Brain microvascular endothelial cell (primary cell): ENCODE measurements around the gene HS3ST3B1.

Experiments used
- DNase-seq: peaks from one replicate; pipeline ENCODE4 v3.0.0-alpha.2; 2020
- H3K27ac ChIP-seq: fragments of 250-450 bp; sonication (Bioruptor Pico); 2 replicates; pipeline ENCODE4 v1.5.1; 2020; ENCODE audit warnings: mild to moderate bottlenecking, moderate library complexity
- H3K27me3 ChIP-seq: fragments of 250-450 bp; sonication (Bioruptor Pico); replicated peaks from 2 replicates; pipeline ENCODE4 v1.5.1; 2020; ENCODE audit warnings: mild to moderate bottlenecking
- H3K36me3 ChIP-seq: fragments of 250-450 bp; sonication (Bioruptor Pico); replicated peaks from 2 replicates; pipeline ENCODE4 v1.5.1; 2020; ENCODE audit warnings: mild to moderate bottlenecking
- H3K4me3 ChIP-seq: 2 replicates; pipeline ENCODE4 v1.5.1; 2011; ENCODE audit warnings: low read depth, mild to moderate bottlenecking, control low read depth, low read length, moderate library complexity
- in situ Hi-C: cut with HindIII; loops from 2 replicates; pipeline ENCODE4 v1.10.0; 2017; ENCODE audit warnings: low sequenced_read_pairs, low pct_ligation_motif_present
- TF ChIP-seq, protein P1 (sequence below): IDR thresholded peaks from 2 replicates; pipeline ENCODE4 v1.5.1; 2011; ENCODE audit warnings: low read depth, mild to moderate bottlenecking, moderate library complexity, low read length, control low read depth, inconsistent platforms; ENCODE audit errors: missing control alignments

The HS3ST3B1 gene

DNA sequence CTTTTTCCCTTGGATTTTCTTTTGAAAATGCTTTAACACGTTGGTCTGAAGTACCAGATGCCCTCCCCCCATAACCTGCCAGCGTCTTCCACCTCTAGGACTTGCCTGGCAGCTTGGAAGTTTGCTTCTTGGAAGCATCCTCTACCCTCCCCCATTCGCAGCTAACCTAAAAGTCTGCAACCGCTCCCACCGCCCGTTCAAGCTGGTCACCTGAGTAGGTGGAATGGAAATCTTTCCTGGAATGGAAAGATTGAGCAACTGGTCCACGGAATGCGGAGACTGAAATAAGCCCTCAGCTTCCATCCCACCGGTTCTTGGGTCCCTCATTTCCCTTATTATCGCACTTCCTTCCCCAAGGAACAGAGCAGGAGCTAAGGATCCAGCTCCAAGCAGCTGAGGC is 31.4 kb downstream of the HS3ST3B1 start:
- TF ChIP-seq, protein P1, sequence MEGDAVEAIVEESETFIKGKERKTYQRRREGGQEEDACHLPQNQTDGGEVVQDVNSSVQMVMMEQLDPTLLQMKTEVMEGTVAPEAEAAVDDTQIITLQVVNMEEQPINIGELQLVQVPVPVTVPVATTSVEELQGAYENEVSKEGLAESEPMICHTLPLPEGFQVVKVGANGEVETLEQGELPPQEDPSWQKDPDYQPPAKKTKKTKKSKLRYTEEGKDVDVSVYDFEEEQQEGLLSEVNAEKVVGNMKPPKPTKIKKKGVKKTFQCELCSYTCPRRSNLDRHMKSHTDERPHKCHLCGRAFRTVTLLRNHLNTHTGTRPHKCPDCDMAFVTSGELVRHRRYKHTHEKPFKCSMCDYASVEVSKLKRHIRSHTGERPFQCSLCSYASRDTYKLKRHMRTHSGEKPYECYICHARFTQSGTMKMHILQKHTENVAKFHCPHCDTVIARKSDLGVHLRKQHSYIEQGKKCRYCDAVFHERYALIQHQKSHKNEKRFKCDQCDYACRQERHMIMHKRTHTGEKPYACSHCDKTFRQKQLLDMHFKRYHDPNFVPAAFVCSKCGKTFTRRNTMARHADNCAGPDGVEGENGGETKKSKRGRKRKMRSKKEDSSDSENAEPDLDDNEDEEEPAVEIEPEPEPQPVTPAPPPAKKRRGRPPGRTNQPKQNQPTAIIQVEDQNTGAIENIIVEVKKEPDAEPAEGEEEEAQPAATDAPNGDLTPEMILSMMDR, result no peak
- DNase-seq, result no peak
- in situ Hi-C loops, result no loop called here
- no peaks in the 10 kb centered on the region for H3K27me3 ChIP-seq
- H3K27ac ChIP-seq, result no peak overlapping the region
- no peak overlapping the region for H3K4me3 ChIP-seq
- H3K36me3 ChIP-seq, result no peaks in the 10 kb centered on the region

- in situ Hi-C loops, result no loop called here
Observed at GRCh38 chr17:14333506-14333905, 32.6 kb downstream of the HS3ST3B1 start.

DNA sequence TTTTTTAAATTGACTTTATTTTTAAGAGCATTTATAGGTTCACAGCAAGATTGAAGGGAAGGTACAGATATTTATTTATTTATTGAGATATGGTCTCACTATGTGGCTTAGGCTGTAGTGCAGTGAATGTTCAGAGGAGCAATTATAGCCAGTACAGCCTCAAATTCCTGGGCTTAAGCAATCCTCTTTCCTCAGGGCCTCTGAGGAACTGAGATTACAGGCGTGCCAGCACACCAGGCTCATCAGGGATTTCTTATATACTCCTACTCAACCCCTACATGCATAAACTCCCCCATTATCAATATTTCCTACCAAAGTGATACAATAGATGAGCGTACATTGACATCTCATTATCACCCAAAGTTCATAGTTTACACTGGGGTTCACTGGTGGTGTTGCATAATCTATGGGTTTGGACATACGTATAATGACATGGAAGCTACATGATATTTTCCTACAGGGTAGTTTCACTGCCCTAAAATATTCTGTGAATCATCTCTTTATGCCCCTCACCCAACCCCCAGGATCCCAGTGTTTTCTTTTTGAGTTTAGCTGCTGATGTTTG is 33.5 kb downstream of the HS3ST3B1 start:
- Histone ChIP-seq H3K27ac (no peak overlapping the region), H3K27me3 (no peaks in the 10 kb centered on the region), H3K4me3 (no peak overlapping the region), H3K36me3 (no peaks in the 10 kb centered on the region)
- in situ Hi-C loops, result no loop called here
- TF ChIP-seq, protein P1, result no peak
- no peak for DNase-seq

More at GRCh38 chr17:14333506-14333905, 32.6 kb downstream of the HS3ST3B1 start:
- no peaks in the 10 kb centered on the region for H3K27me3 ChIP-seq
- no peaks in the 10 kb centered on the region for H3K36me3 ChIP-seq
- TF ChIP-seq, protein P1, result no peak
- no peak overlapping the region for H3K27ac ChIP-seq
- no peak overlapping the region for H3K4me3 ChIP-seq
- DNase-seq, result no peak

- no peak for DNase-seq
- H3K36me3 ChIP-seq, result no peaks in the 10 kb centered on the region
- H3K27me3 ChIP-seq, result no peaks in the 10 kb centered on the region
- no peak overlapping the region for H3K27ac ChIP-seq
- H3K4me3 ChIP-seq, result no peak overlapping the region
- TF ChIP-seq, protein P1, result no peak
- in situ Hi-C loops, result no loop called here
Observed at GRCh38 chr17:14334919-14335318, 34.0 kb downstream of the HS3ST3B1 start.

DNA sequence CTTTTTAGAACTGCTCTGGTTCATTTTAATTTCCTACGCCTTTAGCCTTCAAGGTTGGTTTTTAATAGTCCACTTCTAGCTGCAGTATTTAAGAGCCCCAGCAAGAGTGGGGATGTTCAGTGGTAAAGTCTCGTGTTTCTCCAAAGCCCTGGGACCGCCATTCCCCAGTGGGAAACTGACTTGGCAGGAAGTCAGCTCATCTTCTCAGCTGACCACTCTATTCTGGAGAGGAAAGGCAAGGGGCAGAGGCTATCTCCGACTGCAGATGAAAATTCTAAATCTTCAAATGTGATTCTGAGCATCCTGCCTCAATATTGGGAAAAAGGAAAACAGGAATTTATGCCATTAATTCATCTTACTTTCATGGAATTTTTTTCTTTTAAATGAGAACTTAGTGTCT is 35.5 kb downstream of the HS3ST3B1 start:
- in situ Hi-C loops, result no loop called here
- Histone ChIP-seq H3K27ac (no peak overlapping the region), H3K36me3 (no peaks in the 10 kb centered on the region), H3K4me3 (no peak overlapping the region), H3K27me3 (no peaks in the 10 kb centered on the region)
- no peak for DNase-seq
- TF ChIP-seq, protein P1, result no peak

DNA sequence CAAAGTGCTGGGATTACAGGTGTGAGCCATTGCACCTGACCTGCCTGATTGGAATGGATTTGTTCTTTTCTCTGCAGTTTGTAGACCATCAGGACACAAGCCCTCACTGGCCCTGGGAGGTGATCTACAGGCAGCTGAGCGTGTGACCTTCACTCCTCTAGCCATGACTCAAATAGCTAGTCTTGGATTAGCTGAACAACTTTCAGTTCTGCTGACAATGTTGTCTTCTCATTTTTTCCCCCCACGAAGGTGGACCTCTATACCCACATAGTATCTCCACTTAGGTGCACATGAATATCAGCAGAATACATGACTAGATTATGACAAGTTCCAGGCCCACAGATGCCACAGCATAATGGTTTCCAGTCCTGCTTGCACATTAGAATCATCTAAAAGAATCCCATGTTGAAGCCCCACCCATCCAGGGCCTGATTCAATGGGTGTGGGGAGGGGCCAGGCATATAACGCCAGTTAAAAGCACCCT is 36.8 kb downstream of the HS3ST3B1 start:
- TF ChIP-seq, protein P1, result no peak
- no peak for DNase-seq
- in situ Hi-C loops, result no loop called here
- no peaks in the 10 kb centered on the region for H3K36me3 ChIP-seq
- no peak overlapping the region for H3K27ac ChIP-seq
- no peak overlapping the region for H3K4me3 ChIP-seq
- no peaks in the 10 kb centered on the region for H3K27me3 ChIP-seq
